ENCODE data around the gene ANKRD63. TPM values are rescaled to one million over a fixed set of nuclear protein-coding genes. Genes with fewer than 3 reads are reported as not detected.

The ANKRD63 gene
- total and polyA plus RNA-seq, 10 of the 15 experiments (the other 5 are each of a cell fraction or from before 2014, with no cell fraction given): not detected

GRCh38 chr15:40285554-40286011 lies 2.7 kb upstream of the ANKRD63 start (continued):
- TF ChIP-seq MEF2B (IDR thresholded peaks at IDR 0.05; ENCODE audit: partially characterized antibody, poor library complexity, severe bottlenecking) (no peak), HDAC6 (IDR thresholded peaks at IDR 0.05; ENCODE audit: unreplicated experiment) (no peak), CHD1 (IDR thresholded peaks at IDR 0.05; ENCODE audit: low read depth, low read length) (no peak), GABPA (IDR thresholded peaks at IDR 0.05; ENCODE audit: low read depth) (no peak)

DNA sequence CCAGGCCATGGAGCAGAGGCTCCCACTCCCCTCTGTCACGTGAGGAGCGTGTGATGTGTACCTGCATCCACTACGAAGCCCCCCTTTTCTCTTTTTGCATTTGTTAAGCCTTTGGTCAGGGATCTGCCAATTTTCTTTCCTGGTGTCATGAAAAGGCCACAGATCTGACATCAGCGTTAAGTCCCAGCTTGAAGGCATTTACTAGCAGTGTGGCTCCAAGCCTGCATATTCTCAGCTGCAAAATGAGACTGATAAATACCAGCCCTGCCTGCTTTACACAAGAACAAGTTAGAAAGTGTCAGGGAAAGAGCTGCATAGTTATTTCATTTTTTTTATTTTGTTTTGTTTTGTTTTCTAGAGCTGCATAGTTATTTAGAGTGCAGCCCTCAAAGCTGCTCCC lies 2.3 kb upstream of the ANKRD63 start:
- no peak overlapping the region for H3K4me3 ChIP-seq
- H3K27me3 ChIP-seq (replicated peaks in 1 of 2; ENCODE audit: control insufficient read depth in 2 of 2, insufficient read depth in 2 of 2, low read length in 1 of 2): peaks cover 4 to 15% of the 10 kb centered on the region in 2 experiments
- in situ Hi-C loops (cut with MboI) (no loop called here), intact Hi-C loops (cut with micrococcal nuclease; ENCODE audit: unreplicated experiment) (no loop called here)
- CTCF ChIA-PET: interaction anchor here (0.8 to 1.8 kb wide), 8 partner anchors 10 to 240 kb away, joined by 3 to 9 read pairs (median 3); no protein-coding TSS in a partner anchor
- RAD21 ChIA-PET (ENCODE audit: unreplicated experiment): interaction anchor here (1.0 kb wide), 1 partner anchor 27 kb away, joined by 3 read pairs; no protein-coding TSS in a partner anchor
- no peak overlapping the region for H3K4me2 ChIP-seq (ENCODE audit: control insufficient read depth, insufficient read depth)
- H2AFZ ChIP-seq (ENCODE audit: control insufficient read depth, low read depth, low read length): no peak overlapping the region
- no peak for TF ChIP-seq ZNF592 (IDR thresholded peaks at IDR 0.05)
- TF ChIP-seq GABPA (IDR thresholded peaks at IDR 0.05; ENCODE audit: low read depth): no peak
- TF ChIP-seq CTCF (IDR thresholded peaks at IDR 0.05 in 2 of 3, conservative IDR thresholded peaks at IDR 0.05 in 1 of 3; ENCODE audit: control insufficient read depth in 2 of 3, extremely low read depth in 1 of 3, insufficient read depth in 1 of 3, low read depth in 3 of 3, low read length in 3 of 3): no peak
- H3K9me3 ChIP-seq (replicated peaks; ENCODE audit: control insufficient read depth, insufficient read depth, low read length): no peaks in the 10 kb centered on the region; the same call in 2 of the 3 replicates
- H3K27ac ChIP-seq (ENCODE audit: control insufficient read depth, insufficient read depth): no peak overlapping the region
- WGBS (ENCODE audit: insufficient coverage, insufficient replicate concordance, low lambda C conversion rate, missing lambda C conversion rate): 61% methylated on average over 4 of the region's 4 CpGs
- no TSS peak for BruUV-seq (replicated peaks)
- ATAC-seq (no peak), DNase-seq (ENCODE audit: low read depth, low spot score) (no peak), FAIRE-seq (no peak)
- H4K20me1 ChIP-seq (ENCODE audit: control insufficient read depth, insufficient read depth): no peaks in the 10 kb centered on the region; the same call in 1 of the 2 replicates
- H3K79me2 ChIP-seq (ENCODE audit: control insufficient read depth, insufficient read depth, low read length): no peaks in the 10 kb centered on the region
- no peaks in the 10 kb centered on the region for H3K36me3 ChIP-seq (ENCODE audit: control insufficient read depth in 2 of 2, insufficient read depth in 2 of 2, low read length in 1 of 2)
- SMC1A ChIA-PET (ENCODE audit: uncharacterized antibody, unreplicated experiment): no interaction called here
- peaks cover 5% of the 10 kb centered on the region; the same call in 1 of the 2 replicates for H3K4me1 ChIP-seq (ENCODE audit: control insufficient read depth, insufficient read depth, low read length)
- POLR2A ChIA-PET: no interaction called here
- no peak overlapping the region for H3K9ac ChIP-seq (ENCODE audit: control insufficient read depth, insufficient read depth, low read length)

All from GM12878 (cell line).